Cardiac muscle cell (in vitro differentiated cells and primary cell): Measurements from ENCODE around the gene PGA4. TPM values are rescaled to one million over a fixed set of nuclear protein-coding genes. Genes with fewer than 3 reads are reported as not detected.

Experiments
- DNase-seq, 2 donors: peaks; one replicate each; pipeline versions ENCODE4 v3.0.0 to v3.0.0-alpha.2; 2010 to 2017; ENCODE audit warnings: low read depth in 1 of 2, low spot score in 1 of 2
- H3K27ac ChIP-seq: fragments of 200-600 bp; sonication (generic); 2 replicates; pipeline ENCODE4 v1.5.1; 2016
- H3K27me3 ChIP-seq: fragments of 200-600 bp; sonication (generic); 2 replicates; pipeline ENCODE4 v1.6.0; 2016; ENCODE audit warnings: control low read depth
- H3K36me3 ChIP-seq: fragments of 200-600 bp; sonication (generic); 2 replicates; pipeline ENCODE4 v1.5.1; 2016; ENCODE audit warnings: control low read depth
- H3K4me1 ChIP-seq: fragments of 200-600 bp; sonication (generic); 2 replicates; pipeline ENCODE4 v1.8.1; 2017; ENCODE audit warnings: low read depth, mild to moderate bottlenecking, mixed run types
- H3K4me3 ChIP-seq: fragments of 200-600 bp; sonication (generic); 2 replicates; pipeline ENCODE4 v1.5.1; 2016; ENCODE audit warnings: mild to moderate bottlenecking
- H3K9me3 ChIP-seq: fragments of 200-600 bp; sonication (generic); 2 replicates; pipeline ENCODE4 v1.5.1; 2017; ENCODE audit warnings: low read depth, mild to moderate bottlenecking, control low read depth
- CTCF ChIP-seq: IDR thresholded peaks from 2 replicates; pipeline ENCODE4 v1.5.1; 2012; ENCODE audit warnings: low read depth, mild to moderate bottlenecking, low read length
- polyA plus RNA-seq: library from polyadenylated mRNA; unstranded; fragments of >200 nt; fragmentation: Nextera tagmentation; extraction: Ambion mirVana; gene quantifications from 2 replicates; pipeline ENCODE4 v1.2.1, GENCODE V29; 2016
- total RNA-seq: library from RNA; depleted of rRNA; stranded (reverse); fragments of >200 nt; gene quantifications from 2 replicates; pipeline ENCODE4 v1.2.3, GENCODE V29; 2016

Gene PGA4
- total and polyA plus RNA-seq, 2 experiments from 2014 or later = 0.48 to 1.2 TPM

GRCh38 chr11:61268588-61269250 is 46.6 kb downstream of the PGA4 start:
- no peaks in the 10 kb centered on the region for H3K27me3 ChIP-seq
- no peaks in the 10 kb centered on the region for H3K36me3 ChIP-seq
- no peaks in the 10 kb centered on the region for H3K9me3 ChIP-seq
- no peak for TF ChIP-seq CTCF
- no peak overlapping the region for H3K4me3 ChIP-seq
- no peak for DNase-seq
- no peak overlapping the region for H3K27ac ChIP-seq
- no peaks in the 10 kb centered on the region for H3K4me1 ChIP-seq

- no peak for DNase-seq
- no peaks in the 10 kb centered on the region for H3K27me3 ChIP-seq
- H3K4me1 ChIP-seq = no peaks in the 10 kb centered on the region
- no peak overlapping the region for H3K27ac ChIP-seq
- H3K4me3 ChIP-seq = no peak overlapping the region
- no peak for TF ChIP-seq CTCF
- H3K36me3 ChIP-seq = no peaks in the 10 kb centered on the region
- H3K9me3 ChIP-seq = no peaks in the 10 kb centered on the region
Measured at GRCh38 chr11:61270354-61271076, 48.4 kb downstream of the PGA4 start.

GRCh38 chr11:61272731-61273130 is 50.6 kb downstream of the PGA4 start:
- H3K36me3 ChIP-seq = no peaks in the 10 kb centered on the region
- no peak overlapping the region for H3K4me3 ChIP-seq
- no peaks in the 10 kb centered on the region for H3K9me3 ChIP-seq
- no peaks in the 10 kb centered on the region for H3K4me1 ChIP-seq
- DNase-seq = no peak
- H3K27ac ChIP-seq = no peak overlapping the region
- H3K27me3 ChIP-seq = no peaks in the 10 kb centered on the region
- no peak for TF ChIP-seq CTCF

GRCh38 chr11:61273178-61274078 is 51.3 kb downstream of the PGA4 start:
- TF ChIP-seq CTCF = no peak

GRCh38 chr11:61274084-61274483 is 51.9 kb downstream of the PGA4 start:
- DNase-seq = no peak

More at GRCh38 chr11:61273178-61274078, 51.3 kb downstream of the PGA4 start:
- H3K27me3 ChIP-seq = no peaks in the 10 kb centered on the region
- H3K36me3 ChIP-seq = no peaks in the 10 kb centered on the region
- H3K27ac ChIP-seq = no peak overlapping the region
- no peak overlapping the region for H3K4me3 ChIP-seq
- DNase-seq = no peak
- H3K9me3 ChIP-seq = no peaks in the 10 kb centered on the region
- H3K4me1 ChIP-seq = no peaks in the 10 kb centered on the region

More at GRCh38 chr11:61274084-61274483, 51.9 kb downstream of the PGA4 start:
- Histone ChIP-seq H3K27me3 (no peaks in the 10 kb centered on the region), H3K4me3 (no peak overlapping the region), H3K9me3 (no peaks in the 10 kb centered on the region), H3K27ac (no peak overlapping the region), H3K36me3 (no peaks in the 10 kb centered on the region), H3K4me1 (no peaks in the 10 kb centered on the region)
- TF ChIP-seq CTCF = no peak
